SU-DHL-6 (cell line): ENCODE measurements around the gene GALNT17.

ENCODE experiments used
- EZH2phosphoT487 ChIP-seq: fragments of 200-600 bp; sonication (generic), shearing (Covaris generic); conservative IDR thresholded peaks from 2 replicates; pipeline ENCODE4 v1.6.1; 2018; ENCODE audit warnings: mild to moderate bottlenecking, antibody characterized with exemption, low read length, moderate library complexity, mixed read lengths
- TF ChIP-seq, protein P1 (sequence below): fragments of 200-600 bp; sonication (generic); IDR thresholded peaks from one replicate; pipeline ENCODE4 v1.5.1; 2017; ENCODE audit warnings: antibody characterized with exemption, mild to moderate bottlenecking, low read length, moderate library complexity; ENCODE audit not compliant: insufficient read depth, poor library complexity, severe bottlenecking

- TF ChIP-seq, protein P1, sequence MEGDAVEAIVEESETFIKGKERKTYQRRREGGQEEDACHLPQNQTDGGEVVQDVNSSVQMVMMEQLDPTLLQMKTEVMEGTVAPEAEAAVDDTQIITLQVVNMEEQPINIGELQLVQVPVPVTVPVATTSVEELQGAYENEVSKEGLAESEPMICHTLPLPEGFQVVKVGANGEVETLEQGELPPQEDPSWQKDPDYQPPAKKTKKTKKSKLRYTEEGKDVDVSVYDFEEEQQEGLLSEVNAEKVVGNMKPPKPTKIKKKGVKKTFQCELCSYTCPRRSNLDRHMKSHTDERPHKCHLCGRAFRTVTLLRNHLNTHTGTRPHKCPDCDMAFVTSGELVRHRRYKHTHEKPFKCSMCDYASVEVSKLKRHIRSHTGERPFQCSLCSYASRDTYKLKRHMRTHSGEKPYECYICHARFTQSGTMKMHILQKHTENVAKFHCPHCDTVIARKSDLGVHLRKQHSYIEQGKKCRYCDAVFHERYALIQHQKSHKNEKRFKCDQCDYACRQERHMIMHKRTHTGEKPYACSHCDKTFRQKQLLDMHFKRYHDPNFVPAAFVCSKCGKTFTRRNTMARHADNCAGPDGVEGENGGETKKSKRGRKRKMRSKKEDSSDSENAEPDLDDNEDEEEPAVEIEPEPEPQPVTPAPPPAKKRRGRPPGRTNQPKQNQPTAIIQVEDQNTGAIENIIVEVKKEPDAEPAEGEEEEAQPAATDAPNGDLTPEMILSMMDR, result no peak
- TF ChIP-seq EZH2phosphoT487, result no peak
These were observed 307.4 kb downstream of the GALNT17 start for GRCh38 chr7:71439321-71439720.
